Keratinocyte (primary cell): ENCODE data around the gene COL6A2. TPM values are rescaled to one million over a fixed set of nuclear protein-coding genes. Genes with fewer than 3 reads are reported as not detected.

Experiments
- DNase-seq: peaks from one replicate; pipeline ENCODE4 v3.0.0-alpha.2; 2011; ENCODE audit warnings: low read depth, missing footprints, low spot score
- FAIRE-seq: peaks from 2 replicates; lab custom pipeline; 2011; peaks lifted over from hg19 to GRCh38; lab: Jason Lieb, UNC
- H2AFZ ChIP-seq: 2 replicates; pipeline ENCODE4 v1.6.0; 2012; ENCODE audit warnings: low read length, control low read depth, inconsistent platforms; ENCODE audit not compliant: control insufficient read depth
- H3K27ac ChIP-seq: 2 replicates; pipeline ENCODE4 v1.5.1; 2011; ENCODE audit warnings: low read length; ENCODE audit not compliant: control insufficient read depth, insufficient read depth
- H3K27me3 ChIP-seq: 3 replicates; pipeline ENCODE4 v1.6.0; 2011; ENCODE audit warnings: low read length; ENCODE audit not compliant: control insufficient read depth, insufficient read depth; ENCODE audit errors: extremely low read depth
- H3K36me3 ChIP-seq, 2 experiments: 2 replicates in 1 of 2; 3 replicates in 1 of 2; pipeline ENCODE4 v1.5.1; 2011; ENCODE audit warnings: low read length in 2 of 2, mild to moderate bottlenecking in 1 of 2; ENCODE audit not compliant: control insufficient read depth in 2 of 2, insufficient read depth in 2 of 2; ENCODE audit errors: extremely low read depth in 1 of 2
- H3K4me1 ChIP-seq: 3 replicates; pipeline ENCODE4 v1.5.1; 2011; ENCODE audit warnings: low read length; ENCODE audit not compliant: control insufficient read depth, insufficient read depth; ENCODE audit errors: extremely low read depth
- H3K4me2 ChIP-seq: 3 replicates; pipeline ENCODE4 v1.6.0; 2011; ENCODE audit warnings: low read depth, low read length; ENCODE audit not compliant: control insufficient read depth, insufficient read depth; ENCODE audit errors: extremely low read depth
- H3K4me3 ChIP-seq, 3 experiments: fragments of 200-600 bp in 1 of 3; sonication (generic) in 1 of 3; 2 replicates in 2 of 3; 3 replicates in 1 of 3; pipeline ENCODE4 v1.5.1; 2011 to 2016; ENCODE audit warnings: low read length in 3 of 3, mild to moderate bottlenecking in 3 of 3, control low read depth in 2 of 3, inconsistent platforms in 1 of 3, low read depth in 1 of 3, mixed read lengths in 1 of 3, mixed run types in 1 of 3, moderate library complexity in 1 of 3; ENCODE audit not compliant: control insufficient read depth in 2 of 3, insufficient read depth in 2 of 3; ENCODE audit errors: extremely low read depth in 1 of 3
- H3K79me2 ChIP-seq: 2 replicates; pipeline ENCODE4 v1.6.0; 2012; ENCODE audit warnings: low read length; ENCODE audit not compliant: control insufficient read depth, insufficient read depth
- H3K9ac ChIP-seq: 3 replicates; pipeline ENCODE4 v1.6.0; 2011; ENCODE audit warnings: low read length; ENCODE audit not compliant: control insufficient read depth, insufficient read depth; ENCODE audit errors: extremely low read depth
- H3K9me1 ChIP-seq: 3 replicates; pipeline ENCODE4 v1.6.0; 2011; ENCODE audit warnings: low read length; ENCODE audit not compliant: control insufficient read depth, insufficient read depth; ENCODE audit errors: extremely low read depth
- H3K9me3 ChIP-seq: 2 replicates; pipeline ENCODE4 v1.5.1; 2012; ENCODE audit warnings: low read depth, low read length; ENCODE audit not compliant: control insufficient read depth
- H4K20me1 ChIP-seq: 3 replicates; pipeline ENCODE4 v1.6.0; 2011; ENCODE audit warnings: low read length; ENCODE audit not compliant: control insufficient read depth, insufficient read depth; ENCODE audit errors: extremely low read depth
- EZH2 ChIP-seq: IDR thresholded peaks from one replicate; pipeline ENCODE4 v1.6.1; 2012; ENCODE audit warnings: inconsistent platforms, mild to moderate bottlenecking, low read length, moderate library complexity
- dilution Hi-C: fragments of 300-500 bp; cut with MboI; formaldehyde crosslinking; loops from one replicate; pipeline ENCODE4 v1.7.0; 2020; ENCODE audit warnings: low sequenced_read_pairs; ENCODE audit not compliant: extremely low pct_ligation_motif_present
- polyA plus RNA-seq, 5 experiments: library from polyadenylated mRNA; depleted of rRNA in 3 of 5; stranded (reverse) in 3 of 5; stranded (forward) in 1 of 5; unstranded in 1 of 5; fragments of >200 nt; gene quantifications; 1 replicate in 1 of 5; 2 replicates in 3 of 5; 3 replicates in 1 of 5; pipeline versions ENCODE4 v1.2.1 to v1.2.3, GENCODE V29; 2011 to 2012; ENCODE audit warnings: missing spikeins in 2 of 5, low read depth in 1 of 5, low replicate concordance in 1 of 5
- TF ChIP-seq, protein P1 (sequence below), 3 experiments: IDR thresholded peaks in 1 of 3; conservative IDR thresholded peaks in 1 of 3; optimal IDR thresholded peaks in 1 of 3; 2 replicates in 2 of 3; 3 replicates in 1 of 3; pipeline versions ENCODE3 to v1.5.1; 2011; ENCODE audit warnings: low read length in 3 of 3, mild to moderate bottlenecking in 3 of 3, moderate library complexity in 2 of 3, control low read depth in 1 of 3, inconsistent platforms in 1 of 3; ENCODE audit not compliant: insufficient read depth in 2 of 3; ENCODE audit errors: extremely low read depth in 1 of 3

COL6A2 gene
- polyA plus RNA-seq, 1 donor (not counting 4 experiments of a cell fraction or from before 2014, with no cell fraction given), result 0.03 TPM

DNA sequence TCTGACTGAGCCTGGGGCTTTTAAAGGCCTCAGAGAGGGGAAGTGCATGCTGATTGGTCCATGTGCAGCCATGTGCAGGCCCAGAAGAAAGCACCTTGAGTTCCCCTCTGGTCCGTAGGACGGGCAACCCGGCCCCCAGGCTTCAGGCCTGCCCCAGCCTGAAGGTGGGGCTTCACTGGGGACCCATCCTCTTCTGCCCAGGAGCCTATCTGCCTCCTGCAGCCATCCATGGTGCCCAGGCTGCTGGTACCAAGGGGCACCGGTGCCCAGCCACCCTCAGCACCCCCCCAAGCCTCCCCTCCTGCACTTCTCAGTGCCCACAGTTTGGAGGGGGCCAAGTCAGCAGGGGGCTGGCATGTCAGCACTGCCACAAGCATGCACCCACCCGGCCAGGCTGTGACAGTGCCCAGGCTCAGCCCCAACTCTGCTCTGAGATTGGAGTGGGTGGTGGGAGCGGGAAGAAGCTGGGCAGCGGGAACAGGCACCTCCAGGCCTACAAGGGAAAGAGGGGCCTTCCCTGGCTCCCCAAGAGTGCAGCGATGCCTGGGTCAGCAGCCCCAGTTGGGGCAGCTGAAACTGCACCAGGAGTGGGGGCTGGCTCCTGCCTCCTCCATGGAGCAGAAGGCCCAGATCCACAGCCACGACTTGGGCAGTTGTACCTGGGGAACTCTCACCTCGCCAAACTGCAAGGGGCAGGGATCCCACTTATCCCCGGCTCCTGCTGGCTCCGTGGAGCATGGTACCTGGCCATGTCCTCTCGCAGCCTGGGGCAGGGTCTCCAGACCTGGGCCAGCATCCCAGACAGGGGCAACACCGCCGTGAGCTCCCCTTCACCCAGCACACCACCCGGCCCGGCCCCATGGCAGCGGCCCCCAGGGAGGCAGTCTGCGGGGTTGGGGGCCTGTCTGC lies 11.7 kb downstream of the COL6A2 start:
- dilution Hi-C loops, result no loop called here
- H3K36me3 ChIP-seq, result no peaks in the 10 kb centered on the region
- no peaks in the 10 kb centered on the region for H3K79me2 ChIP-seq
- no peak for DNase-seq
- no peak overlapping the region for H3K4me3 ChIP-seq
- TF ChIP-seq EZH2, result no peak
- TF ChIP-seq, protein P1, sequence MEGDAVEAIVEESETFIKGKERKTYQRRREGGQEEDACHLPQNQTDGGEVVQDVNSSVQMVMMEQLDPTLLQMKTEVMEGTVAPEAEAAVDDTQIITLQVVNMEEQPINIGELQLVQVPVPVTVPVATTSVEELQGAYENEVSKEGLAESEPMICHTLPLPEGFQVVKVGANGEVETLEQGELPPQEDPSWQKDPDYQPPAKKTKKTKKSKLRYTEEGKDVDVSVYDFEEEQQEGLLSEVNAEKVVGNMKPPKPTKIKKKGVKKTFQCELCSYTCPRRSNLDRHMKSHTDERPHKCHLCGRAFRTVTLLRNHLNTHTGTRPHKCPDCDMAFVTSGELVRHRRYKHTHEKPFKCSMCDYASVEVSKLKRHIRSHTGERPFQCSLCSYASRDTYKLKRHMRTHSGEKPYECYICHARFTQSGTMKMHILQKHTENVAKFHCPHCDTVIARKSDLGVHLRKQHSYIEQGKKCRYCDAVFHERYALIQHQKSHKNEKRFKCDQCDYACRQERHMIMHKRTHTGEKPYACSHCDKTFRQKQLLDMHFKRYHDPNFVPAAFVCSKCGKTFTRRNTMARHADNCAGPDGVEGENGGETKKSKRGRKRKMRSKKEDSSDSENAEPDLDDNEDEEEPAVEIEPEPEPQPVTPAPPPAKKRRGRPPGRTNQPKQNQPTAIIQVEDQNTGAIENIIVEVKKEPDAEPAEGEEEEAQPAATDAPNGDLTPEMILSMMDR (optimal IDR thresholded peaks at IDR 0.05 in 1 of 3, IDR thresholded peaks at IDR 0.05 in 1 of 3, conservative IDR thresholded peaks at IDR 0.05 in 1 of 3; ENCODE audit: extremely low read depth in 1 of 3, insufficient read depth in 2 of 3, low read length in 3 of 3), result no peak
- peaks cover 2% of the 10 kb centered on the region for H3K9me3 ChIP-seq
- H3K4me1 ChIP-seq, result no peaks in the 10 kb centered on the region
- H3K9ac ChIP-seq, result no peak overlapping the region
- H4K20me1 ChIP-seq, result no peaks in the 10 kb centered on the region
- H3K27me3 ChIP-seq, result no peaks in the 10 kb centered on the region
- no peak overlapping the region for H2AFZ ChIP-seq
- no peak overlapping the region for H3K4me2 ChIP-seq
- no peaks in the 10 kb centered on the region for H3K9me1 ChIP-seq
- H3K27ac ChIP-seq, result no peak overlapping the region
- no peak for FAIRE-seq

DNA sequence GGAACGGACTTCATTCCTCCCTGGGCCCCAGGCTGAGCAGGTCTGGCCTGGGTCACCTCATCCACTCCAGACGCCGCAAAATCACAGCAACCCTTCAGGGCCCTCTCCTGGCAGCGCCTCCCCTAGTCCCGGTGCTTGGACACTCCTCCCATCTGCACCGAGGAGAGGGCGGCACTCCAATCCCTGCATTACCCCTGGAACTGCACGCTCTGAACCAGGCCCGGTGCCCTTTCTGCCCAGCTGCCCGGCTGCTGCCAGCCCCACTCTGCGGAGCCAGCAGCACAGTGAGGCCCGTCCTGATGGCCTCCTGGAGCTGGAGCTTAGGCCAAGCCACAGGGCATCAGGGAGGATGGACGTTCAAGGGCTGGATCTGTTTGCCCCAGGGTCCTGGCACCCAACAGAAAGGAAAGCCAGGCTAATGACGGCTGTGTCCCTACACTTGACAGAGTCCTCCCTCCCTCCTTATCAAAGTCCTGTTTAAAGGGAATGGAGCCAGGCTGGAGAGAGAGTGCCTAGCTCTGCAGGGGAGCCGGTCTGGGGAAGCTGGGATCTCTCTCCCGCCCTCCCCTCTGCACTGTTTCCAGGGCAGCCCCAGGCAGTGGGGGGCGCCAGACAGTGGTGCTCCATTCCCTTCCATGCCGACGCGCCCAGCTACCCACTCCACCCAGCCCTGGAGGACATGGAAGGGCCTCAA lies 12.7 kb downstream of the COL6A2 start:
- dilution Hi-C loops, result no loop called here
- Histone ChIP-seq H3K9ac (no peak overlapping the region), H3K79me2 (no peaks in the 10 kb centered on the region), H2AFZ (no peak overlapping the region), H3K9me1 (no peaks in the 10 kb centered on the region), H3K27me3 (no peaks in the 10 kb centered on the region), H4K20me1 (no peaks in the 10 kb centered on the region), H3K9me3 (peaks cover 5% of the 10 kb centered on the region), H3K4me3 (no peak overlapping the region), H3K4me1 (no peaks in the 10 kb centered on the region), H3K27ac (no peak overlapping the region), H3K36me3 (no peaks in the 10 kb centered on the region), H3K4me2 (no peak overlapping the region)
- FAIRE-seq, result no peak
- DNase-seq, result no peak
- TF ChIP-seq, protein P1 (optimal IDR thresholded peaks at IDR 0.05 in 1 of 3, IDR thresholded peaks at IDR 0.05 in 1 of 3, conservative IDR thresholded peaks at IDR 0.05 in 1 of 3; ENCODE audit: extremely low read depth in 1 of 3, insufficient read depth in 2 of 3, low read length in 3 of 3), result no peak
- TF ChIP-seq EZH2, result no peak
